SK-N-SH (cell line): ENCODE results near the gene ZMYND15. TPM values are rescaled to one million over a fixed set of nuclear protein-coding genes. Genes with fewer than 3 reads are reported as not detected.

Source experiments
- CTCF ChIA-PET: fragments of 300-600, 350-600 bp; formaldehyde crosslinking; extraction: SDS; loops from one replicate; lab custom pipeline; 2021; lab: Yijun Ruan, JAX
- POLR2A ChIA-PET: fragments of 350-600 bp; sonication (Branson Sonifier 250); formaldehyde crosslinking; extraction: SDS; loops from one replicate; lab custom pipeline; 2020; ENCODE audit warnings: antibody characterized with exemption, inconsistent platforms; lab: Yijun Ruan, JAX
- DNase-seq: peaks from one replicate; pipeline ENCODE4 v3.0.0; 2012
- H2AFZ ChIP-seq: fragments of 200-600 bp; sonication (generic); 2 replicates; pipeline ENCODE4 v1.8.1; 2016; ENCODE audit warnings: antibody characterized with exemption, mild to moderate bottlenecking, low read depth
- H3F3A ChIP-seq: fragments of 200-600 bp; sonication (generic); replicated peaks from 2 replicates; pipeline ENCODE3; 2016; ENCODE audit warnings: antibody characterized with exemption, mild to moderate bottlenecking; ENCODE audit not compliant: insufficient read depth
- H3K27ac ChIP-seq, 2 experiments: fragments of 200-500 bp in 1 of 2; fragments of 200-600 bp in 1 of 2; sonication (Bioruptor generic) in 1 of 2; sonication (generic), shearing (Covaris generic) in 1 of 2; 2 replicates each; pipeline versions ENCODE4 v1.5.1 to v1.6.1; 2014 to 2016; ENCODE audit warnings: low read depth in 2 of 2, inconsistent platforms in 1 of 2, low read length in 1 of 2, mild to moderate bottlenecking in 1 of 2, mixed read lengths in 1 of 2
- H3K27me3 ChIP-seq: fragments of 200-600 bp; sonication (generic), shearing (Covaris generic); 2 replicates; pipeline ENCODE4 v1.6.1; 2016; ENCODE audit warnings: mixed run types; ENCODE audit not compliant: insufficient read depth
- H3K36me3 ChIP-seq, 2 experiments: fragments of 200-500 bp in 1 of 2; fragments of 200-600 bp in 1 of 2; sonication (Bioruptor generic) in 1 of 2; sonication (generic) in 1 of 2; replicated peaks in 1 of 2; 2 replicates each; pipeline versions ENCODE3 to v1.5.1; 2014 to 2016; ENCODE audit warnings: low read length in 1 of 2, mild to moderate bottlenecking in 1 of 2; ENCODE audit not compliant: insufficient read depth in 2 of 2, control insufficient read depth in 1 of 2
- H3K4me1 ChIP-seq, 2 experiments: fragments of 200-500 bp in 1 of 2; fragments of 200-600 bp in 1 of 2; sonication (Bioruptor generic) in 1 of 2; sonication (generic), shearing (Covaris generic) in 1 of 2; 2 replicates each; pipeline versions ENCODE4 v1.5.1 to v1.6.1; 2014 to 2016; ENCODE audit warnings: low read depth in 1 of 2, low read length in 1 of 2, mixed run types in 1 of 2; ENCODE audit not compliant: insufficient read depth in 2 of 2, control insufficient read depth in 1 of 2
- H3K4me2 ChIP-seq: fragments of 200-600 bp; sonication (generic), shearing (Covaris generic); 2 replicates; pipeline ENCODE4 v1.6.1; 2017; ENCODE audit warnings: mixed run types
- H3K4me3 ChIP-seq, 2 experiments: fragments of 200-500 bp in 1 of 2; fragments of 200-600 bp in 1 of 2; sonication (Bioruptor generic) in 1 of 2; sonication (generic), shearing (Covaris generic) in 1 of 2; 2 replicates each; pipeline versions ENCODE4 v1.5.1 to v1.8.1; 2014 to 2016; ENCODE audit warnings: low read depth in 2 of 2, inconsistent platforms in 1 of 2, low read length in 1 of 2, mild to moderate bottlenecking in 1 of 2, mixed read lengths in 1 of 2, moderate library complexity in 1 of 2
- H3K79me2 ChIP-seq: fragments of 200-600 bp; sonication (generic); 2 replicates; pipeline ENCODE4 v1.8.1; 2017; ENCODE audit warnings: mild to moderate bottlenecking; ENCODE audit not compliant: insufficient read depth
- H3K9ac ChIP-seq: fragments of 200-600 bp; sonication (generic); 2 replicates; pipeline ENCODE4 v1.6.1; 2017; ENCODE audit warnings: mixed run types
- H3K9me2 ChIP-seq: fragments of 200-600 bp; sonication (generic); 2 replicates; pipeline ENCODE4 v1.6.1; 2017; ENCODE audit warnings: mixed run types
- H3K9me3 ChIP-seq: fragments of 200-600 bp; sonication (generic); 2 replicates; pipeline ENCODE4 v1.6.1; 2017; ENCODE audit warnings: mixed run types, mild to moderate bottlenecking, moderate library complexity
- H4K20me1 ChIP-seq: fragments of 200-600 bp; sonication (generic); 2 replicates; pipeline ENCODE4 v1.6.1; 2017; ENCODE audit warnings: mild to moderate bottlenecking, mixed run types; ENCODE audit not compliant: insufficient read depth
- CHD2 ChIP-seq: fragments of 150-350 bp; IDR thresholded peaks from 2 replicates; pipeline ENCODE4 v1.6.1; 2018; ENCODE audit warnings: low read length; ENCODE audit not compliant: partially characterized antibody
- EP300 ChIP-seq, 2 experiments: IDR thresholded peaks; 2 replicates each; pipeline versions ENCODE4 v1.4.0 to v1.6.1; 2012; ENCODE audit warnings: borderline replicate concordance in 1 of 2, low read depth in 1 of 2, low read length in 1 of 2
- EZH2phosphoT487 ChIP-seq: fragments of 200-600 bp; sonication (generic); IDR thresholded peaks from 2 replicates; pipeline ENCODE4 v1.6.1; 2017; ENCODE audit warnings: low read depth, mixed run types, mild to moderate bottlenecking, antibody characterized with exemption, moderate library complexity, borderline replicate concordance
- FOXJ3 ChIP-seq: sonication (generic); formaldehyde crosslinking; IDR thresholded peaks from 2 replicates; pipeline ENCODE4 v1.5.1; 2020; ENCODE audit warnings: mild to moderate bottlenecking, missing genetic modification reagents
- FOXM1 ChIP-seq: IDR thresholded peaks from 2 replicates; pipeline ENCODE4 v1.4.0; 2012; ENCODE audit warnings: low read depth, mild to moderate bottlenecking
- GATA2 ChIP-seq: sonication (generic); formaldehyde crosslinking; IDR thresholded peaks from 2 replicates; pipeline ENCODE4 v1.5.0; 2020; ENCODE audit warnings: mild to moderate bottlenecking, missing genetic modification reagents
- JUND ChIP-seq: IDR thresholded peaks from 2 replicates; pipeline ENCODE4 v1.4.0; 2012
- MAX ChIP-seq: IDR thresholded peaks from 2 replicates; pipeline ENCODE4 v1.4.0; 2012; ENCODE audit warnings: low read depth
- NRF1 ChIP-seq: IDR thresholded peaks from 2 replicates; pipeline ENCODE4 v1.6.1; 2012; ENCODE audit warnings: low read depth, mild to moderate bottlenecking, low read length
- RAD21 ChIP-seq: IDR thresholded peaks from 2 replicates; pipeline ENCODE4 v1.6.1; 2012; ENCODE audit warnings: mild to moderate bottlenecking, low read length
- RCOR1 ChIP-seq: fragments of 150-350 bp; IDR thresholded peaks from 2 replicates; pipeline ENCODE4 v1.6.1; 2017; ENCODE audit warnings: antibody characterized with exemption, low read length
- REST ChIP-seq: IDR thresholded peaks from 2 replicates; pipeline ENCODE4 v1.6.1; 2012; ENCODE audit warnings: mild to moderate bottlenecking, low read depth, low read length, moderate library complexity
- RFX5 ChIP-seq: IDR thresholded peaks from 2 replicates; pipeline ENCODE4 v1.6.1; 2012; ENCODE audit warnings: mild to moderate bottlenecking, improper control_type of control experiment, low read length
- SMC3 ChIP-seq: IDR thresholded peaks from 2 replicates; pipeline ENCODE4 v1.6.1; 2012; ENCODE audit warnings: low read depth, low read length, improper control_type of control experiment
- TCF12 ChIP-seq: IDR thresholded peaks from 2 replicates; pipeline ENCODE4 v1.4.0; 2012
- TEAD4 ChIP-seq: IDR thresholded peaks from 2 replicates; pipeline ENCODE4 v1.4.0; 2012; ENCODE audit warnings: mild to moderate bottlenecking, borderline replicate concordance; ENCODE audit not compliant: insufficient read depth
- USF1 ChIP-seq: IDR thresholded peaks from 2 replicates; pipeline ENCODE4 v1.4.0; 2012; ENCODE audit warnings: low read depth, borderline replicate concordance
- WGBS: methylation state at CpG from one replicate; pipeline ENCODE4 v1.1.6; 2017; ENCODE audit warnings: low lambda C conversion rate; 5-methylcytosine and 5-hydroxymethylcytosine counted together
- polyA plus RNA-seq, 3 experiments: library from polyadenylated mRNA; depleted of rRNA; stranded (reverse); fragments of >200 nt; gene quantifications; 2 replicates each; pipeline ENCODE4 v1.2.3, GENCODE V29; 2012
- TF ChIP-seq, protein P1 (sequence below): fragments of 200-600 bp; sonication (generic); IDR thresholded peaks from 2 replicates; pipeline ENCODE4 v1.6.1; 2017; ENCODE audit warnings: antibody characterized with exemption, mild to moderate bottlenecking, moderate library complexity
- TF ChIP-seq, protein P2 (sequence below): fragments of 150-350 bp; IDR thresholded peaks from 2 replicates; pipeline ENCODE4 v1.6.1; 2016; ENCODE audit warnings: mild to moderate bottlenecking, low read depth, low read length

ZMYND15 gene
- polyA plus RNA-seq, 1 of the 3 experiments (the other 2 are of a cell fraction), result 0.08 TPM

DNA sequence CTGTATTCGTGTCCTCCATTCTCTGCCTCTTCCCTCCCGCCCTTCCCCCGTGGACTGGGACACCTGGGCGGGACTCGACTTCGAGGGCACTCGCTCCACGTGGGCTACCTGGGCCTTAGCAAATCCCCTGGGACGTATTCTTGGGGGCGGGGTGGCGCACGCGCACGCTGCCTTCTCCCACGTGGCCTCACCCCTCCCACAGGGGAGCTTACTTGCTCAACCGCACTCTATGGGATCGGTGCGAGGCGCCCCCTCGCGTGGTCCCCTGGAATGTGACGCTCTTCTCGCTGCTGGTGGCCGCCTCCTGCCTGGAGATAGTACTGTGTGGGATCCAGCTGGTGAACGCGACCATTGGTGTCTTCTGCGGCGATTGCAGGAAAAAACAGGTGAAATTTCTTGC lies 43.0 kb downstream of the ZMYND15 start (continued):
- TF ChIP-seq RFX5, result no peak
- TF ChIP-seq NRF1, result 0 out of 2 replicates have a peak, but pooled peaks have one; percentile 17
- no peak for TF ChIP-seq GATA2 (CRISPR knock-in tag)
- no peak for TF ChIP-seq TCF12
- TF ChIP-seq, protein P1, sequence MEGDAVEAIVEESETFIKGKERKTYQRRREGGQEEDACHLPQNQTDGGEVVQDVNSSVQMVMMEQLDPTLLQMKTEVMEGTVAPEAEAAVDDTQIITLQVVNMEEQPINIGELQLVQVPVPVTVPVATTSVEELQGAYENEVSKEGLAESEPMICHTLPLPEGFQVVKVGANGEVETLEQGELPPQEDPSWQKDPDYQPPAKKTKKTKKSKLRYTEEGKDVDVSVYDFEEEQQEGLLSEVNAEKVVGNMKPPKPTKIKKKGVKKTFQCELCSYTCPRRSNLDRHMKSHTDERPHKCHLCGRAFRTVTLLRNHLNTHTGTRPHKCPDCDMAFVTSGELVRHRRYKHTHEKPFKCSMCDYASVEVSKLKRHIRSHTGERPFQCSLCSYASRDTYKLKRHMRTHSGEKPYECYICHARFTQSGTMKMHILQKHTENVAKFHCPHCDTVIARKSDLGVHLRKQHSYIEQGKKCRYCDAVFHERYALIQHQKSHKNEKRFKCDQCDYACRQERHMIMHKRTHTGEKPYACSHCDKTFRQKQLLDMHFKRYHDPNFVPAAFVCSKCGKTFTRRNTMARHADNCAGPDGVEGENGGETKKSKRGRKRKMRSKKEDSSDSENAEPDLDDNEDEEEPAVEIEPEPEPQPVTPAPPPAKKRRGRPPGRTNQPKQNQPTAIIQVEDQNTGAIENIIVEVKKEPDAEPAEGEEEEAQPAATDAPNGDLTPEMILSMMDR, result peak; percentile 21; the same call in 1 of the 2 replicates

GRCh38 chr17:4785311-4786105 lies 45.9 kb downstream of the ZMYND15 start:
- Histone ChIP-seq H3K9ac (no peak overlapping the region), H3K4me3 (no peak overlapping the region), H3K4me2 (no peak overlapping the region), H4K20me1 (no peaks in the 10 kb centered on the region), H3K27ac (no peak overlapping the region), H3K9me3 (no peaks in the 10 kb centered on the region), H3K4me1 (peaks cover 8 to 17% of the 10 kb centered on the region in 2 experiments; a peak in 2 of 4 replicates)
- TF ChIP-seq, protein P2, sequence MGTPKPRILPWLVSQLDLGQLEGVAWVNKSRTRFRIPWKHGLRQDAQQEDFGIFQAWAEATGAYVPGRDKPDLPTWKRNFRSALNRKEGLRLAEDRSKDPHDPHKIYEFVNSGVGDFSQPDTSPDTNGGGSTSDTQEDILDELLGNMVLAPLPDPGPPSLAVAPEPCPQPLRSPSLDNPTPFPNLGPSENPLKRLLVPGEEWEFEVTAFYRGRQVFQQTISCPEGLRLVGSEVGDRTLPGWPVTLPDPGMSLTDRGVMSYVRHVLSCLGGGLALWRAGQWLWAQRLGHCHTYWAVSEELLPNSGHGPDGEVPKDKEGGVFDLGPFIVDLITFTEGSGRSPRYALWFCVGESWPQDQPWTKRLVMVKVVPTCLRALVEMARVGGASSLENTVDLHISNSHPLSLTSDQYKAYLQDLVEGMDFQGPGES, result no peak
- TF ChIP-seq TEAD4, result no peak
- no peak for TF ChIP-seq USF1
- no peak for TF ChIP-seq MAX
- TF ChIP-seq FOXJ3 (CRISPR knock-in tag), result no peak
- TF ChIP-seq NRF1, result no peak
- TF ChIP-seq JUND, result no peak
- no peak for TF ChIP-seq RAD21
- no peak for TF ChIP-seq TCF12
- TF ChIP-seq RFX5, result no peak
- no peak for TF ChIP-seq EZH2phosphoT487
- no peak for TF ChIP-seq FOXM1
- TF ChIP-seq EP300 (IDR thresholded peaks at IDR 0.05; ENCODE audit: borderline replicate concordance in 1 of 2, low read depth in 1 of 2, low read length in 1 of 2), result no peak
- no peak for TF ChIP-seq CHD2
- TF ChIP-seq, protein P1, result no peak
- TF ChIP-seq SMC3, result no peak
- no peak for TF ChIP-seq REST
- no peak for TF ChIP-seq RCOR1
- TF ChIP-seq, all 33 proteins: peak for 0
- Histone ChIP-seq H3K79me2 (no peaks in the 10 kb centered on the region), H3F3A (no peaks in the 10 kb centered on the region), H3K27me3 (peaks cover 35% of the 10 kb centered on the region), H3K9me2 (no peaks in the 10 kb centered on the region), H2AFZ (no peak overlapping the region), H3K36me3 (no peaks in the 10 kb centered on the region)
- POLR2A ChIA-PET, result interaction anchor here (0.8 kb wide), 1 partner anchor 13 kb away, joined by 3 read pairs; no protein-coding TSS in a partner anchor
- CTCF ChIA-PET, result interaction anchor here (0.7 to 10.5 kb wide), 10 partner anchors 8 to 161 kb away, joined by 3 to 235 read pairs (median 4); partner anchors contain the start of genes C17orf107, CHRNE and TM4SF5
- DNase-seq, result peak; percentile 33
- 80% methylated on average over 30 of the region's 61 CpGs for WGBS
